Measurements from ENCODE around the gene PRRX1.

The PRRX1 gene

DNA sequence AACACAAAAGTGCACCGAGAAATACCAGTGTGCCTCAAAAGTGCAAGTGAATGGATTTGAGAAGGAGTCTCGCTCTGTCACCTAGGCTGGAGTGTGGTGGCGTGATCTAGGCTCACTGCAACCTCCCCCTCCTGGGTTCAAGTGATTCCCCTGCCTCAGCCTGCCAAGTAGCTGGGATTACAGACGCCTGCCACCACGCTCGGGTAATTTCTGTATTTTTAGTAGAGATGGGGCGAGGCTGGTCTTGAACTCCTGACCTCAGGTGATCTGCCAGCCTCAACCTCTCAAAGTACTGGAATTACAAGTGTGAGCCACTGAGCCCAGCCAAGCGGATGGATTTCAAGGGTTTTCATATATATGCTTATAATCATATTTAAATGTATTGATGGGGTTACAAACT is 35.8 kb downstream of the PRRX1 start:
- no peak for DNase-seq (ENCODE audit: extremely low spot score)
- CTCF ChIA-PET = interaction anchor here (1.2 to 2.1 kb wide), 3 partner anchors 10 to 33 kb away, joined by 3 to 14 read pairs (median 4); no protein-coding TSS in a partner anchor
- TF ChIP-seq, protein P1, sequence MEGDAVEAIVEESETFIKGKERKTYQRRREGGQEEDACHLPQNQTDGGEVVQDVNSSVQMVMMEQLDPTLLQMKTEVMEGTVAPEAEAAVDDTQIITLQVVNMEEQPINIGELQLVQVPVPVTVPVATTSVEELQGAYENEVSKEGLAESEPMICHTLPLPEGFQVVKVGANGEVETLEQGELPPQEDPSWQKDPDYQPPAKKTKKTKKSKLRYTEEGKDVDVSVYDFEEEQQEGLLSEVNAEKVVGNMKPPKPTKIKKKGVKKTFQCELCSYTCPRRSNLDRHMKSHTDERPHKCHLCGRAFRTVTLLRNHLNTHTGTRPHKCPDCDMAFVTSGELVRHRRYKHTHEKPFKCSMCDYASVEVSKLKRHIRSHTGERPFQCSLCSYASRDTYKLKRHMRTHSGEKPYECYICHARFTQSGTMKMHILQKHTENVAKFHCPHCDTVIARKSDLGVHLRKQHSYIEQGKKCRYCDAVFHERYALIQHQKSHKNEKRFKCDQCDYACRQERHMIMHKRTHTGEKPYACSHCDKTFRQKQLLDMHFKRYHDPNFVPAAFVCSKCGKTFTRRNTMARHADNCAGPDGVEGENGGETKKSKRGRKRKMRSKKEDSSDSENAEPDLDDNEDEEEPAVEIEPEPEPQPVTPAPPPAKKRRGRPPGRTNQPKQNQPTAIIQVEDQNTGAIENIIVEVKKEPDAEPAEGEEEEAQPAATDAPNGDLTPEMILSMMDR (IDR thresholded peaks at IDR 0.05; ENCODE audit: control extremely low read depth, extremely low read depth, low read depth, missing control alignments) = no peak
- POLR2A ChIA-PET = no interaction called here

DNA sequence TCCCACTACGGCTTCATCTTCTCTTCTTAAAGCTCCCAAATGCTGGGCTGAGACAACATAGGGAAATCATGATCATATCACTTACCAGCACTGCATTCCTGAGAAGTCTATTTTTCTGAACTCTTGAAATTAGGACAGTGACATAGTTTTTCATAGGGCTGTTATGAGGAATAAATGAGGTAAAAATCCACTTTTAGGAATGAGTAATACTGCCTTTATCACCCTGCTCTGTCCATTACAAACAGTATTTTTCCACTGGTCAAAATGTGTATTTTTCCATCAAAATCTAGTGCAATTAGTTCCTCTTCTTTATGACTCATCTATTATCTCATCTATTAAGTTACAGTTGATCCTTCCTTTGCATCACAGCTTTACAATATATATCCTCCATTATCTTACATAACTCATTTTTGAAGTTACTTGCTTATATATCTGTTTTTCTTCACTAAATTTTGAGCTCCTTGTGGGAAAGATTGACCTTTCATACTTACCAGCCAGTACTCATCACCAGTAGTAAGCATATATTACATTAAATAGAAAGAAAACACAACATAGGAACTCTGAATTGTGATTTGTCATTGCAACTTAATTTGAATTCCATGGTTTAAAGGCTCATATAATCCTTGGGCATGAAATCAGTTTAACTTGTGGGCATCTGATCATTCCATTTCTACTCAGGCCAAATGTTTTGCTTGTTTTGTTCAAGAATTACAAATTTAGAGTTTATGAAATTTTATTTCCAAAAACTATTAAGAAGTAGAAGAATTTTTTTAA is 37.1 kb downstream of the PRRX1 start:
- ChIA-PET POLR2A (no interaction called here), CTCF (interaction anchor here (1.7 kb wide), 1 partner anchor 11 kb away, joined by 7 read pairs; no protein-coding TSS in a partner anchor)
- TF ChIP-seq, protein P1 (IDR thresholded peaks at IDR 0.05; ENCODE audit: control extremely low read depth, extremely low read depth, low read depth, missing control alignments) = no peak
- DNase-seq (ENCODE audit: extremely low spot score) = no peak

DNA sequence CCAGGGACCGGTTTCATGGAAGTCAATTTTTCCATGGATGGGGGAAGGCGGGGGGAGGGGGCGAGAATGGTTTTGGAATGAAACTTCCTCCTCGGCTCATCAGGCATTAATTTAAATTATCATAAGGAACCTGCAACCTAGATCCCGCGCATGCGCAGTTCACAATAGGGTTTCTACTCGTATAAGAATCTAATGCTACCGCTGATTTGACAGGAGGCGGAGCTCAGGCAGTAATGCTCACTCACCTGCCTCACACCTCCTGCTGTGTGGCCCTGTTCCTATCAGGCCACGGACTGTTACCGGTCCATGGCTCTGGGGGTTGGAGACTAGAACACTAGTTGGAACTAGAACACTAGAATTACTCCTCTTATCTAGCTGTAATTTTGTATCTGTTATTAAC is 38.0 kb downstream of the PRRX1 start:
- CTCF ChIA-PET = interaction anchor here (1.6 kb wide), 1 partner anchor 18 kb away, joined by 3 read pairs; no protein-coding TSS in a partner anchor
- POLR2A ChIA-PET = no interaction called here
- no peak for DNase-seq (ENCODE audit: extremely low spot score)
- TF ChIP-seq, protein P1 (IDR thresholded peaks at IDR 0.05; ENCODE audit: control extremely low read depth, extremely low read depth, low read depth, missing control alignments) = no peak

DNA sequence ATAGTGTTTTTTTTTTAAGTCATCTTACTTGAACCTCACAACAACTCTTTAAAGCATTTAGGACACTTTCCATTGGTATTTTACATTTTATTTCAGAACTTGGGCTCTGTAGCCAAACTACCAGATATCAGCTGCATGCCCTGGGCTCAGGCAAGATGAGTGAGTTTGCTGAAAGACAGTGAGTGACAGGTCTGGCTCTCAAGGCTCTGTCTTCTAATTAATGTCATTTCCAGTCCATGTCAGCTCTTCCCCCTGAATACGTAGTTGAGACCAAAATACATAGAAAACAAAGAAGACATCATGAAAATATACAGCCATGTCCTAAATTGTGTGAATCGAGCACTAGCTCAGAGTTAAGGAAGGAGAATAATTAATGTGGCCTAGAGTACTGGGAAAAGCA is 39.7 kb downstream of the PRRX1 start:
- TF ChIP-seq, protein P1 (IDR thresholded peaks at IDR 0.05; ENCODE audit: control extremely low read depth, extremely low read depth, low read depth, missing control alignments) = no peak
- DNase-seq (ENCODE audit: extremely low spot score) = no peak
- ChIA-PET POLR2A (no interaction called here), CTCF (interaction anchor here (1.1 to 1.6 kb wide), 2 partner anchors 14 to 19 kb away, joined by 3 read pairs; no protein-coding TSS in a partner anchor)

DNA sequence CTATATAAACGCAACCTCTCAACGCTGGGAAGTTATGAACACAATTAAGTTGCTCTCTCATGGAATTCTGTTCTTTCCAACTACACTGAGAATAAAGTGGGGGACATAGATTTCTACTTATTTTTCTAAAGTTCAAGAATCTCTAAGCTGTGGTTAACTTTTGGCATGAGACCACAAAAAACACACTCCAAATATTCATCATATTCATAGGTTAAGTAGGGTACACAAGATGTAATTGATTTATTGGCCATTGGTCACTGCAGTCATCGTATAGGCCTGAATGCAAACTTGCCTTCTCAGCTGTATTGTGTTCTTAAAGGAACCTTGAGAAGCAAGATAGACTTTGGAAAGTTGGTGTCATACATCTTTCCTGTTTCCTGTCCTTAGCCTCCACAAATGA is 40.3 kb downstream of the PRRX1 start:
- no peak for DNase-seq (ENCODE audit: extremely low spot score)
- ChIA-PET POLR2A (no interaction called here), CTCF (interaction anchor here (1.1 kb wide), 1 partner anchor 14 kb away, joined by 3 read pairs; no protein-coding TSS in a partner anchor)
- TF ChIP-seq, protein P1 (IDR thresholded peaks at IDR 0.05; ENCODE audit: control extremely low read depth, extremely low read depth, low read depth, missing control alignments) = no peak

DNA sequence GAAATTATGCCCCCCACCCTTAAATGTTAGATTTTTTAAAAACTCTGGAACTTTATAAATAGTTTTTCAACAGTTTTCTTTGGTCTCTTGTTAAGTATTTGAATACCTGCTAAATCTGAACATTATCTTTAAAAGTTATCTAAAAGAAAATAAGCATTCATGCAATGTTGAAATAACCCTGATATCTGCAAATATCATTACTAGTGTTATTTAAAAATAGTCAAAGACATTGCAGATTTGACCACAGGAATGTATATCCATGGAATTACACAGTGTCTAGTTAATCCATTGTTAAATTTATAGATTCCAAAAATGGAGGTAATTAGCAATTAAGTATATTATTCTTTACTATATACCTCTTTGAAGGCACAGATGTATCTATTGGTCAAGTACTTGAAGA is 42.0 kb downstream of the PRRX1 start:
- TF ChIP-seq, protein P1 (IDR thresholded peaks at IDR 0.05; ENCODE audit: control extremely low read depth, extremely low read depth, low read depth, missing control alignments) = no peak
- DNase-seq (ENCODE audit: extremely low spot score) = no peak
- ChIA-PET POLR2A (no interaction called here), CTCF (no interaction called here)

Data from GM10248 (cell line).